ENCODE results near the gene SEL1L. TPM values are rescaled to one million over a fixed set of nuclear protein-coding genes. Genes with fewer than 3 reads are reported as not detected.
"Not testable (repeated sequence)": the region's sequence is repeated elsewhere in the genome, so short reads cannot be mapped to it uniquely, and the experiment has no call there.

The SEL1L gene
- total RNA-seq: 111 TPM

- DNase-seq (ENCODE audit: low spot score): peak; percentile 100
Measured at GRCh38 chr14:81533536-81534343, at the start of gene SEL1L. Gene SEL1L (minus strand): TSS chr14:81533853. CDS start chr14:81533744, 109 bp downstream.

GRCh38 chr14:81582420-81582819, 48.8 kb upstream of the SEL1L start:
- DNase-seq (ENCODE audit: low spot score): no peak

- DNase-seq (ENCODE audit: low spot score): no peak
Measured at GRCh38 chr14:81579115-81579514, 45.5 kb upstream of the SEL1L start.

- no peak for DNase-seq (ENCODE audit: low spot score)
Measured at GRCh38 chr14:81571437-81571836, 37.8 kb upstream of the SEL1L start.

- no peak for DNase-seq (ENCODE audit: low spot score)
Measured at GRCh38 chr14:81567302-81567701, 33.6 kb upstream of the SEL1L start.

GRCh38 chr14:81565441-81566290, 32.0 kb upstream of the SEL1L start:
- no peak for DNase-seq (ENCODE audit: low spot score)

GRCh38 chr14:81562818-81563217, 29.2 kb upstream of the SEL1L start:
- DNase-seq (ENCODE audit: low spot score): no peak

- DNase-seq (ENCODE audit: low spot score): no peak
Measured at GRCh38 chr14:81561084-81561775, 27.6 kb upstream of the SEL1L start.

- DNase-seq (ENCODE audit: low spot score): no peak
Measured at GRCh38 chr14:81559385-81559784, 25.7 kb upstream of the SEL1L start.

GRCh38 chr14:81557146-81557545, 23.5 kb upstream of the SEL1L start:
- DNase-seq (ENCODE audit: low spot score): no peak

GRCh38 chr14:81555684-81556083, 22.0 kb upstream of the SEL1L start:
- no peak for DNase-seq (ENCODE audit: low spot score)

- no peak for DNase-seq (ENCODE audit: low spot score)
Measured at GRCh38 chr14:81555051-81555450, 21.4 kb upstream of the SEL1L start.

GRCh38 chr14:81551471-81551870, 17.8 kb upstream of the SEL1L start:
- DNase-seq (ENCODE audit: low spot score): no peak

GRCh38 chr14:81550001-81550637, 16.5 kb upstream of the SEL1L start:
- no peak for DNase-seq (ENCODE audit: low spot score)

GRCh38 chr14:81541206-81541605, 7.6 kb upstream of the SEL1L start:
- not testable (repeated sequence) for DNase-seq (ENCODE audit: low spot score)

GRCh38 chr14:81537193-81537592, 3.5 kb upstream of the SEL1L start:
- no peak for DNase-seq (ENCODE audit: low spot score)

- no peak for DNase-seq (ENCODE audit: low spot score)
Measured at GRCh38 chr14:81536241-81536771, 2.7 kb upstream of the SEL1L start.

GRCh38 chr14:81535396-81536164, 1.9 kb upstream of the SEL1L start:
- DNase-seq (ENCODE audit: low spot score): no peak

GRCh38 chr14:81534510-81535074, 939 bp upstream of the SEL1L start:
- no peak for DNase-seq (ENCODE audit: low spot score)

- no peak for DNase-seq (ENCODE audit: low spot score)
Measured at GRCh38 chr14:81533212-81533535, 479 bp downstream of the SEL1L start.

GRCh38 chr14:81529391-81529790, 4.3 kb downstream of the SEL1L start:
- DNase-seq (ENCODE audit: low spot score): no peak

Data from mucosa of gallbladder (tissue), 1 donor.